H9 (cell line): ENCODE data around the gene PPP1R9A. TPM values are rescaled to one million over a fixed set of nuclear protein-coding genes. Genes with fewer than 3 reads are reported as not detected.

ENCODE experiments used
- DNase-seq: peaks from one replicate; pipeline ENCODE4 v3.0.0-alpha.2; 2017
- H2AFZ ChIP-seq: one replicate; pipeline ENCODE4 v1.6.1; 2013; ENCODE audit warnings: mild to moderate bottlenecking, low read length, control low read depth, moderate library complexity
- H2AK5ac ChIP-seq: 2 replicates; pipeline ENCODE4 v1.6.1; 2013; ENCODE audit warnings: low read length, control low read depth, mixed read lengths; ENCODE audit not compliant: insufficient read length
- H2BK120ac ChIP-seq: one replicate; pipeline ENCODE4 v1.6.1; 2013; ENCODE audit warnings: low read depth, mild to moderate bottlenecking, low read length, control low read depth, inconsistent platforms; ENCODE audit not compliant: poor library complexity, severe bottlenecking
- H2BK12ac ChIP-seq: 2 replicates; pipeline ENCODE4 v1.6.1; 2013; ENCODE audit warnings: low read length, control low read depth, mixed read lengths, low read depth; ENCODE audit not compliant: insufficient read length
- H2BK15ac ChIP-seq: 2 replicates; pipeline ENCODE4 v1.6.1; 2013; ENCODE audit warnings: low read depth, low read length, control low read depth
- H2BK20ac ChIP-seq: one replicate; pipeline ENCODE4 v1.6.1; 2013; ENCODE audit warnings: low read depth, mild to moderate bottlenecking, low read length, control low read depth, inconsistent platforms; ENCODE audit not compliant: poor library complexity, severe bottlenecking
- H2BK5ac ChIP-seq: 2 replicates; pipeline ENCODE4 v1.6.1; 2013; ENCODE audit warnings: low read length, control low read depth, mixed read lengths; ENCODE audit not compliant: insufficient read length
- H3K14ac ChIP-seq: 2 replicates; pipeline ENCODE4 v1.6.1; 2013; ENCODE audit warnings: low read length, control low read depth; ENCODE audit not compliant: insufficient read depth
- H3K18ac ChIP-seq: 2 replicates; pipeline ENCODE4 v1.6.1; 2013; ENCODE audit warnings: low read depth, mild to moderate bottlenecking, mixed read lengths, low read length, control low read depth; ENCODE audit not compliant: insufficient read length
- H3K23ac ChIP-seq: 2 replicates; pipeline ENCODE4 v1.6.1; 2013; ENCODE audit warnings: low read length, control low read depth, mixed read lengths, low read depth; ENCODE audit not compliant: insufficient read length
- H3K23me2 ChIP-seq: 2 replicates; pipeline ENCODE4 v1.6.1; 2013; ENCODE audit warnings: low read depth, mild to moderate bottlenecking, mixed read lengths, low read length, control low read depth; ENCODE audit not compliant: insufficient read length, poor library complexity, severe bottlenecking
- H3K27ac ChIP-seq: 2 replicates; pipeline ENCODE4 v1.5.1; 2013; ENCODE audit warnings: low read length, control low read depth, mixed read lengths, low read depth; ENCODE audit not compliant: insufficient read length
- H3K27me3 ChIP-seq: 2 replicates; pipeline ENCODE4 v1.6.1; 2013; ENCODE audit warnings: low read length, control low read depth, inconsistent platforms; ENCODE audit not compliant: insufficient read depth
- H3K4ac ChIP-seq: 2 replicates; pipeline ENCODE4 v1.6.1; 2013; ENCODE audit warnings: low read depth, mild to moderate bottlenecking, control low read depth, inconsistent platforms, low read length, moderate library complexity
- H3K4me1 ChIP-seq: 2 replicates; pipeline ENCODE4 v1.6.1; 2013; ENCODE audit warnings: low read length, control low read depth, inconsistent platforms; ENCODE audit not compliant: insufficient read depth
- H3K4me2 ChIP-seq: 2 replicates; pipeline ENCODE4 v1.6.1; 2013; ENCODE audit warnings: low read length, control low read depth, mixed read lengths; ENCODE audit not compliant: insufficient read length, insufficient read depth
- H3K56ac ChIP-seq: 2 replicates; pipeline ENCODE4 v1.6.1; 2013; ENCODE audit warnings: low read depth, mild to moderate bottlenecking, mixed read lengths, low read length, control low read depth; ENCODE audit not compliant: insufficient read length
- H3K79me1 ChIP-seq: 2 replicates; pipeline ENCODE4 v1.6.1; 2013; ENCODE audit warnings: low read depth, mild to moderate bottlenecking, moderate library complexity, low read length, control low read depth, inconsistent platforms; ENCODE audit not compliant: insufficient read depth, poor library complexity, severe bottlenecking
- H3K79me2 ChIP-seq: 2 replicates; pipeline ENCODE4 v1.6.1; 2013; ENCODE audit warnings: low read length, control low read depth, inconsistent platforms; ENCODE audit not compliant: insufficient read depth
- H3K9ac ChIP-seq: 2 replicates; pipeline ENCODE4 v1.6.1; 2013; ENCODE audit warnings: low read length, control low read depth, mixed read lengths; ENCODE audit not compliant: insufficient read length; ENCODE audit errors: extremely low read depth
- H3K9me3 ChIP-seq: one replicate; pipeline ENCODE4 v1.6.1; 2013; ENCODE audit warnings: low read depth, low read length, inconsistent platforms; ENCODE audit not compliant: control insufficient read depth
- H3T11ph ChIP-seq: one replicate; pipeline ENCODE4 v1.6.1; 2013; ENCODE audit warnings: mild to moderate bottlenecking, low read length, control low read depth, inconsistent platforms
- H4K20me1 ChIP-seq: one replicate; pipeline ENCODE4 v1.6.1; 2013; ENCODE audit not compliant: control insufficient read depth, insufficient read length, insufficient read depth
- H4K5ac ChIP-seq: 2 replicates; pipeline ENCODE4 v1.6.1; 2013; ENCODE audit warnings: low read depth, mild to moderate bottlenecking, mixed read lengths, low read length, control low read depth; ENCODE audit not compliant: insufficient read length
- H4K8ac ChIP-seq: replicated peaks from 2 replicates; pipeline ENCODE4 v1.6.1; 2013; ENCODE audit warnings: low read length, control low read depth, mixed read lengths, low read depth; ENCODE audit not compliant: insufficient read length
- H4K91ac ChIP-seq: 2 replicates; pipeline ENCODE4 v1.6.1; 2013; ENCODE audit warnings: low read depth, mild to moderate bottlenecking, moderate library complexity, mixed read lengths, low read length, control low read depth; ENCODE audit not compliant: insufficient read length
- H3K27ac Mint-ChIP-seq, 3 experiments: 2 replicates in 2 of 3; 3 replicates in 1 of 3; pipeline ENCODE4 v1.8.0; 2020 to 2021; ENCODE audit warnings: mixed read lengths in 3 of 3, mild to moderate bottlenecking in 1 of 3, moderate library complexity in 1 of 3
- H3K27me3 Mint-ChIP-seq: 2 replicates; pipeline ENCODE4 v1.8.0; 2021; ENCODE audit warnings: low read depth, mild to moderate bottlenecking, moderate library complexity, mixed read lengths
- H3K36me3 Mint-ChIP-seq, 3 experiments: 2 replicates in 2 of 3; 3 replicates in 1 of 3; pipeline ENCODE4 v1.8.0; 2020 to 2021; ENCODE audit warnings: low read depth in 3 of 3, mixed read lengths in 3 of 3; ENCODE audit not compliant: insufficient read depth in 1 of 3
- H3K4me1 Mint-ChIP-seq, 2 experiments: 2 replicates each; pipeline ENCODE4 v1.8.0; 2020; ENCODE audit warnings: mixed read lengths in 2 of 2
- H3K4me3 Mint-ChIP-seq, 2 experiments: 2 replicates in 1 of 2; 3 replicates in 1 of 2; pipeline ENCODE4 v1.8.0; 2020 to 2021; ENCODE audit warnings: mild to moderate bottlenecking in 2 of 2, mixed read lengths in 2 of 2, moderate library complexity in 1 of 2
- H3K9me3 Mint-ChIP-seq, 2 experiments: 2 replicates in 1 of 2; 3 replicates in 1 of 2; pipeline ENCODE4 v1.8.0; 2020; ENCODE audit warnings: mild to moderate bottlenecking in 2 of 2, mixed read lengths in 2 of 2, moderate library complexity in 1 of 2
- WGBS: extraction: QIAGEN DNeasy Blood & Tissue Kit; methylation state at CpG from one replicate; pipeline ENCODE4 v1.1.7; 2013; ENCODE audit warnings: missing lambda C conversion rate, low lambda C conversion rate, mixed read lengths; ENCODE audit not compliant: insufficient read length; ENCODE audit errors: extremely low coverage; 5-methylcytosine and 5-hydroxymethylcytosine counted together
- total RNA-seq: library from RNA; stranded (reverse); gene quantifications from 2 replicates; pipeline ENCODE4 v1.2.1, GENCODE V29; 2021
- TF ChIP-seq, protein P1 (sequence below): fragments of 200-600 bp; sonication (generic); conservative IDR thresholded peaks from 3 replicates; pipeline ENCODE4 v1.8.0; 2021; ENCODE audit warnings: antibody characterized with exemption, mild to moderate bottlenecking

PPP1R9A gene
- total RNA-seq, 1 experiment from 2014 or later: 17.0 TPM

- Histone ChIP-seq H4K91ac (no peak overlapping the region), H4K20me1 (no peaks in the 10 kb centered on the region), H3K27me3 (no peaks in the 10 kb centered on the region), H2AFZ (no peak overlapping the region), H2BK15ac (no peak overlapping the region), H3K4me1 (no peaks in the 10 kb centered on the region), H3K9ac (no peak overlapping the region), H3K79me1 (no peaks in the 10 kb centered on the region), H3K14ac (no peak overlapping the region), H2AK5ac (no peak overlapping the region), H2BK5ac (no peak overlapping the region), H3K27ac (no peak overlapping the region), H3K56ac (no peak overlapping the region), H3K23me2 (no peaks in the 10 kb centered on the region), H4K5ac (no peak overlapping the region), H3K4me2 (no peak overlapping the region), H3T11ph (no peak overlapping the region), H3K79me2 (no peaks in the 10 kb centered on the region), H2BK120ac (no peak overlapping the region), H3K23ac (no peak overlapping the region), H2BK12ac (no peak overlapping the region), H3K4ac (no peak overlapping the region), H3K9me3 (no peaks in the 10 kb centered on the region), H2BK20ac (no peak overlapping the region), H3K18ac (no peak overlapping the region), H4K8ac (no peak overlapping the region)
- no peak for DNase-seq
- Mint-ChIP-seq H3K4me3 (no peak overlapping the region), H3K27ac (no peak overlapping the region), H3K36me3 (no peaks in the 10 kb centered on the region), H3K9me3 (no peaks in the 10 kb centered on the region), H3K4me1 (no peaks in the 10 kb centered on the region), H3K27me3 (no peaks in the 10 kb centered on the region)
- no CpG with 5 or more reads among the region's 4 CpGs for WGBS
- TF ChIP-seq, protein P1, sequence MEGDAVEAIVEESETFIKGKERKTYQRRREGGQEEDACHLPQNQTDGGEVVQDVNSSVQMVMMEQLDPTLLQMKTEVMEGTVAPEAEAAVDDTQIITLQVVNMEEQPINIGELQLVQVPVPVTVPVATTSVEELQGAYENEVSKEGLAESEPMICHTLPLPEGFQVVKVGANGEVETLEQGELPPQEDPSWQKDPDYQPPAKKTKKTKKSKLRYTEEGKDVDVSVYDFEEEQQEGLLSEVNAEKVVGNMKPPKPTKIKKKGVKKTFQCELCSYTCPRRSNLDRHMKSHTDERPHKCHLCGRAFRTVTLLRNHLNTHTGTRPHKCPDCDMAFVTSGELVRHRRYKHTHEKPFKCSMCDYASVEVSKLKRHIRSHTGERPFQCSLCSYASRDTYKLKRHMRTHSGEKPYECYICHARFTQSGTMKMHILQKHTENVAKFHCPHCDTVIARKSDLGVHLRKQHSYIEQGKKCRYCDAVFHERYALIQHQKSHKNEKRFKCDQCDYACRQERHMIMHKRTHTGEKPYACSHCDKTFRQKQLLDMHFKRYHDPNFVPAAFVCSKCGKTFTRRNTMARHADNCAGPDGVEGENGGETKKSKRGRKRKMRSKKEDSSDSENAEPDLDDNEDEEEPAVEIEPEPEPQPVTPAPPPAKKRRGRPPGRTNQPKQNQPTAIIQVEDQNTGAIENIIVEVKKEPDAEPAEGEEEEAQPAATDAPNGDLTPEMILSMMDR: no peak
Measured at GRCh38 chr7:95011995-95012394, 104.6 kb downstream of the PPP1R9A start.
